GM21526 (cell line): ENCODE results near the gene AGAP1.
"Not testable (repeated sequence)": the region's sequence is repeated elsewhere in the genome, so short reads cannot be mapped to it uniquely, and the experiment has no call there.

Experiments used
- ATAC-seq: cut with Tn5 transposase; IDR thresholded peaks from one replicate; pipeline ENCODE4 v1.9.1; 2021; ENCODE audit warnings: moderate library complexity; ENCODE audit not compliant: unreplicated experiment, low FRiP score

The AGAP1 gene

DNA sequence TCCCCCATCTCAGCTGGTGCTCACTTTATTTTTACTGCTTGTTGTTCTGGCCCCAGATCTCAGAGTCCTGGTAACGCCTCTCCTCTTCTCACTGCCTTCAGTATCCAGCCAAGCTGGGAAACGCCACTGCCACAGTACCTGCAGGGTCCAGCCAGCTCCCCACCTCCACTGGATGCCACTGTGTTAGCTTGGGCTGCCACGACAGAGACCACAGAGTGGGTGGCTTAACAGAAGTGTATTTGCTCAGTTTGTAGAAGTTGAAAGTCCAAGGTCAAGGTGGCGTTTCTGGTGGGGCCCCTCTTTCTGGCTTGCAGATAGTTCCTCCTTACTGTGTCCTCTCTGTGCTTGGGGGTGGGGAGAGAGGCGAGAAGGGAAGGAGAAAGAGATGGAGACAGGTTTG is 107.1 kb downstream of the AGAP1 start:
- ATAC-seq = no peak

DNA sequence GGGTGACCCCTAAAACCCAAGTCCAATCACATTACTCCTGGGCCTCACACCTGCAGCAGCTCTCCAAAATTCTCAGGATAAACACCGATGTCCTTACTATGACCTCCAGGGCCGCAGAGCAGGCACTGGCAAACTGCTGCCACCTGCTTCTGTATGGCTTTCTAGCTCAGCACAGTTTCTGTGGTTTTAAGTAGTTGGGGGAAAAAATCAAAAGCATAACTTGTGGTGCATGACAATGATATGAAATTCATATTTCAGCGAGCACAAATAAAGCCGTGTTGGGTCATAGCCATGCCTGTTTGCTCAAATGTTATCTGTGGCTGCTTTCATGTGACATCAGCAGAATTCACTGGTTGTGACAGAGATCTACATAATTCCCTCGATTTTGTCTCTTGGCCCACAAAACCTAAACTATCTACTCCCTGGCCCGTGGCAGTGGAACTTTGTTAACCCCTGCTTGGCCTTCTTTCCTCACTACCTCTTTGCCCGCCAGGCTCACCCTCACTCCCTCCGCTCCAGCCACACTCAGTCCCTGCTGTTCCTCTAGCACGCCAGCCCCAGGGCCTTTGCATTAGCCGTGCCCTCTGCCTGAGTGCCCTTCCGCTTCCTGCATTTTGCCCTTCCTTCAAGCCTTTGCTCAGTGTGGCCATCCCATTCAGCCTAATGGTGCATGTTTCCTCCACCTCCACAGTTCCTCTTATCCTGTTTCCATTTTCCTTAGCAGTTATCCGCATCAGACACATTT is 108.3 kb downstream of the AGAP1 start:
- no peak for ATAC-seq

DNA sequence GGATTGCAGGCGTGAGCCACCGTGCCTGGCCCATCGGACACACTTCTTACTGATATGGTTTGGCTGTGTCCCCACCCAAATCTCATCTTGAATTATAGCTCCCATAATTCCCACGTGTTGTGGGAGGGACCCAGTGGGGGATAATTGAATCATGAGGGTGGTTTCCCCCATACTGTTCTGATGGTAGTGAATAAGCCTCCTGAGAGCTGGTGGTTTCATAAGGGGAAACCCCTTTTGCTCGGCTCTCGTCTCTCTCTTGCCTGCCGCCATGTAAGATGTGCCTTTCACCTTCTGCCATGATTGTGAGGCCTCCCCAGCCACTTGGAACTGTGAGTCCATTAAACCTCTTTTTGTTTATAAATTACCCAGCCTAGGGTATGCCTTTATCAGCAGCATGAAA is 109.1 kb downstream of the AGAP1 start:
- ATAC-seq = not testable (repeated sequence)

DNA sequence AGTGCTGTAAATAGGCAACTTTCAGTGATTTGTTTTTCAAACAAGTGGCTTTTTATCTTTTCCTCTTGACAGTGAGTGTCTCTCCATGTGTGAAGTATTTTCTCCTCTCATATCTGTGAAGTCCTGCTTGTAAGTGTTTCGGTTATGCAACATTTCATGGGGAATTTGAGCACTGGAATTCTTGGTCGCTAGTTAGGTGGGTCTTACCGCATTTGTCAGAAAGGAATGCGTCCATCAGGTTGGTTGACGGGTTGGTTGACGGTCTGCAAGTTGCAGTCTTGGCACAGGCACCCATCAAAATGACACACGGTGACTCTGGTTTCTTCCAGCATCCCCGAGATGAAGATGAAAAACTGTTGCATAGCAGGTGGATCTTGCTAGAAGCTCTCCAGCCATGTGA is 109.8 kb downstream of the AGAP1 start:
- ATAC-seq = no peak

DNA sequence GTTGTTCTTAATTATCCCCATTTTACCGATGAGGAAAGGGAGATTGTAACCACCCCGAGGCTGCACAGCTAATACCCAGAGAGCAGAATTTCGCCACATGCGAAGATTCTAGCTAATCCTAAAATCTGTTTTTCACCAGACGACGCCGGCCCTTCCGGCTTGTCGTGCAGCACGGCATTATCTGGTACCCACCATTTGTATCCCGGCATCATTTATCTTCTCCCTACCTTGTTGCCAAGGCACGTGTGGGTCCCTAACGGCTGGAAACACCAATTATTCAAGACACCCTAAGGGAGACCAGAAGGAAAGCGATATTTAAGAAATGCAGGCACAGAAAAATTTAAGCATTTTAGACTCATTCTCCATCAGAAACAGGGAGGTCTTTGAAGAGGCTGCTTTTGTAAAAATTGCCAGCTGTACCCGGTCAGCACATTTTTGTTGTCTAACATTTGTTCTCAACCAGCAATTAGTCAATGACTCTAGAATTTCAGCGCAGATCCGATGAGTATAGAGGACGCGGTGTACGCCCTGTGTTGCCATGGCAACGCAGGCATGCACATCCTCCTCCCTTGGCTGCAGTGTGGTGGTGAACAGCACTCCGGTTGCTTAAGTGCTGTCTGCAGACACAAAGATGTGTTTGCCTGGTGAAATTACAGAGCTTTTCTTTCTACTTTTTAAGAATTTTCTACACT is 111.6 kb downstream of the AGAP1 start:
- ATAC-seq = no peak

DNA sequence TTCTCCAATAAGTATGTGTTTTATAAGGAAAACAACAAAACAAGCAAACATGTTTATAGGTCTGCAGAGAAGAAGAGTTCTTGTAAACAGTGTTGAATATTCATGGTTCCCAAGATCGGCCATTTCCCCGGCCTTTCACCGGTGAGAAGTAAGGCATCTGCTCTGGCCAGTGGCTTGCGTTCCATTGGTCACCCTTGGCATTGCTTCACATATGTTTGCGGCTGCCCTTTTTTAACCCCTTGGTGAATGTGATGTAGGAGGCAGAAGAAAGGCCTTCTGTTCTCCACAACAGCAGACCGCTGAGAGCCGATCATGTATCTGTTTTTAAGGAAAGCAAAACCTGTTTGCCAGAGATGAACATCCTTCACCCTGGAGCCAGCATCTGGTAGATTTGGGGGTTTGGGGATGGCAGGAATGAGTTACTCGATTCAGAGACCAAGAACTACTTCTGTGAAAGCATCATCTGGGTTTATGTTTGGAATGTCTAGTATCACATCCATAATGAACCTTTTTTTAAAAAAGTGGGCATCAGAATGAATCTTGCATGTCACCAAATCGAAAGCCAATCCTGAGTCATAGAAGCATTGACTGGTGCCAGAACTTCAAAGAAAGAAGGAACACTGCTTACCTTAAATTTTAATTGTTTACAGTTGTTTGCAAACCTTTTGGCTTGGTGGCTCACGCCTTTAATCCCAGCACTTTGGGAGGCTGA is 112.3 kb downstream of the AGAP1 start:
- ATAC-seq = no peak

DNA sequence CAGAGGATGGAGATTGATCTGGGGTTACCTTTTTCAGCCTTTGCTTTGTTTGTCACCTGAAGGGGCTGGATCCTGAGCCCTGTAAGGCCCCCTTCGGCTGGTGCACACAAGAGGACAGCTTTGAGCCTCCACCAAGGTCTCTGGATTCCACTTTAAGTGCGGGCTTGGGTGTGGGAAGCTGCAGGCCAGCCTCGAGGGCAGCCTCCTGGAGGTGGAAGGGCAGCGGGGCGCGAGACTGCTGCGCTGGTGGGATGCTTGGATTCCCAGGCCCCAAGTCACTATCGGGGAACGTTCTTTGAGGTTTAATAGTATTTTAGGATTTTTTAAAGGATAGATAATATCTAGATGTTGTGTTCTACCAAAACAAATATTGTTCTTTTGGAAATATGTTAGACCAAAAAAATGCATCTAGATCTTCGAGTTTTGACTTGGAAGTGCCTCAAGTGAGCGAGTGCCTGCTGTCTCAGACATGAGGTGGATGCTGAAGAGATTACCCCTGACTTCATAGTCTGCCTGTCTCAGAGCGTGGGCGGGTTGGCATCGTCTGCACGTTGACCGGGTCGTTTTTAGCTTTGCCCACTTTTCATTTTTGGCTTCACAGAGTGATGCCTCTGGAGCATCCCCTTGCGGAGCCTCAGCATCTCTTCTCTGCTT is 113.8 kb downstream of the AGAP1 start:
- no peak for ATAC-seq

DNA sequence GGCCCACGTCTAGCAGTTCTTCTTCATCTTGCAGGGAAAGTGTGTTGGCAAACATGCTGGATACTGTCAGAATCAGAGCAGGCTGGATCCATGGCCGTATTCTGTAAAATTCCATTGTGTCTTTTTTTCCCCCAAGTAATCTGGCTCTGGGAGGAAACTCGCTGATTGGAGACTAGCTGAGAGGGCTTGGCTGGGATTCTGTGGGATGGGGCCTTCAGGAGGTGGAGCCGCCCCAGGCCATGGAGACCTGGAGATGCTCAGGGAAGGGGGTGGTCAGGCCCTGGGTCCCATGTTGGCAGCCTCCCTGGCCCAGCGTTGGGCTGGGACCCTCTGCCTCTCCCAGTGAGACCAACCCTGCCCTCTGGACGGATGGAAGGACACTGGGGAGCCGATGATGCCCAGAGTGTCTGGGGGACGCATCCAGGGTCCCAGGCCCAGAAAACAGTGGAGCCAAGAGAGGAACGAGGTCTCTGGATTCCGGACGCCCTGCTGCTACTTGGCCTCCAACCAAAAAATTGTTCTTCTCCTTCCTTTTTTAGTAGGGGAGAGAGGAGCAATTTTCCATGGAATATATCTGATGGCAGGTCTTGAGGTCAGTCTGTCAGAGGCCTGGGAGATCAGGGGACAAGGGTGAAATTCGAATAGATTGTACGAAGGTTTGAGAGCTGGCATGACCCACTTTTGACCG is 114.5 kb downstream of the AGAP1 start:
- no peak for ATAC-seq

DNA sequence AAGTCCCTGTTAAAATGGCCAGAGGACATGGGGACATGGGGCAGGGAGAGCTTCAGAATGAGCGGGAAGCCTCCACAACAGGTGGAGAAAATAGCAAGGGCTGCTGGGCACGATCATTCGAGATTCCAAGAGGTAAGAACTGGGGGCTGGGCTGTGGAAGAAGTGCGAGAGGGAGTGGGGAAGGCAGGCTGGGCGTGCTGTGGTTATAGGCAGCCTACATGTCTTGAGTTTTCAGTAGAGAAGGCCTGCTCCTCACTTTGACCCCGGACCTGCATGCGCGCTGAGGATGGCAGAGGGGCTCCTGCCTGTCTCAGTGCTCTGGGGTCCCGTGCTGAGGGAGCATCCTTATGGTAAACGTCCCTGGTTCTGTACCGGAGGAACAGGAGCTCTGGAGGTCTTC is 115.5 kb downstream of the AGAP1 start:
- ATAC-seq = no peak

DNA sequence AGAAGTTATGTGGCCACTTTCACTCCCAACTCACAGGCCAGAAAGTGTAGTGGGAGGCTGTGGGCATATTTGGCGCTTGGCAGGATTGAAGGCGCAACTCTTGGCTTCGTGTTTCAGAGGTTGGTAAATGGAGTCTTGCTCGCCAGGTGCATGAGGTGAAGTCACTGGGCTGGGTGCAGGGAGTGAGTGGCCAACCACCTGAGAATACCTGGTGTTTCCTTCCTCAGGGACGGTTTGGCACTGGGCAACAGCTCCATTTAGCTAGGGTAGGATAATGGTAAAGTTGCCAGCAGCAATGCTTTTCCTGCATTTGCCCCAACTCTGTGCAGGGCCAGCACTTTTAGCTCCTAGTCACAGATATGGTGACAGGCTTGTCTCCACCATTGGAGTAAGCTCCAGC is 115.9 kb downstream of the AGAP1 start:
- ATAC-seq = no peak

DNA sequence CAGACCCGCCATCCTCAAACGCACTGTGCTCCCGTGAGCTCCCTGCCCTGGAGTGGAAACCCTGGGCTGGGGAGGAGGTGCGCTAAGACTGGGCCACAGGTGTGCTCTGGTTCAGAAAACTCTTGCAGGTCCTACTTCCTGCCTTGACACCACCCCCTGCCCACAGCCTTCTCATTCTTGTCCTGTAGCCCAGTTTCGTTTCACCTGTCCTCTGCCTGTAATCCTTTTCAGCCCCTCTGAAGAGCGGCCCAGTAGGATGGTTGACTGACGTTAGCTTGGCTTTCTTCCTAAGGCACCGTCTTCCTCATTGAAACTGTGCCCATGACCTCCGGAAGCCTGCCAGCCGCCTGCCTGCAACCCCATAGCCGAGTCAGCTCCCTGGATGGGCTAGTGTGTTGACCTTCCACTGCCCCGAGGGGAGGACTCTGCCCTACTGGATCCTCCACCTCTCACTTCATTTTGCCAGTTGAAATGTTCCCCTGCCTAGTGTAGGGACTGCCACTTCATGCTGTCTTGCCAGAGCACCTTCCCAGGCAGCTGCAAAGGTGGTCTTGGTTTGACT is 116.9 kb downstream of the AGAP1 start:
- no peak for ATAC-seq

DNA sequence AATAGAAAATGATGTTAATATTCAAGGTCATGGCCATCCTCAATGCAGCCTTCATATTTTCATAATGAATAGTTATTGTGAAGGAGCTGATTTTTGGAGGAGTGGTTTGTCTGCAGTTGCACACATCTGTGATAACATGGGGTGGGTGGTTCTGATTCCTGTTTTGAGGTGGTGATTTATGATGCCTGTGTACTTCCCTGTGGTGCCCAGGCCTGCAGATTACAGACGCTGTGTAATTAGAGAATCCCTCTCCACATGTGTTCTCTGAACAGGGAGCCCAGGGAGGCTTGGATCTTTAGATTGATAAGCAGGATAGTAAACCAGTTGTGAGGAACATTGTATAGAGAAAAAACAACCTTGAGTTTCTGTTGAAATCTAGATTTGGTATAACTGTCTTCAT is 117.5 kb downstream of the AGAP1 start:
- ATAC-seq = no peak

DNA sequence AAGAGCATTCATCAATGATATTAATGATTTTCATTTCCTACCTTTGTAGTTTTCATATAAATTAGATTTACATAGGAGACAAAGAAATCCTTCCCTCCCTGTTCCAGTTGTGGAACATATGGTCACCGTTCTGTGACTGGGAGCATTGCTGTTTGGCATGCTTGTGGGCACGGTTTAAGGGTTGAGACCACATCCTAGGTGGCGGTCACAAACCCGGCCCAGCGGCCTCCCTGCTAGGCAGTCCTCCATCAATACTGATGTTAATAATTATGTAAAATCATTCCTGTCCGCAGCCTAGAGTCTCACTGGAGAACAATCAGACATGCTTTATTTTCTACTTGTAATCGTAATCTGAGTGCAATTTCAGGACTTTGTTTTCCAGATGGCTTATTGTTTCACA is 117.9 kb downstream of the AGAP1 start:
- no peak for ATAC-seq

DNA sequence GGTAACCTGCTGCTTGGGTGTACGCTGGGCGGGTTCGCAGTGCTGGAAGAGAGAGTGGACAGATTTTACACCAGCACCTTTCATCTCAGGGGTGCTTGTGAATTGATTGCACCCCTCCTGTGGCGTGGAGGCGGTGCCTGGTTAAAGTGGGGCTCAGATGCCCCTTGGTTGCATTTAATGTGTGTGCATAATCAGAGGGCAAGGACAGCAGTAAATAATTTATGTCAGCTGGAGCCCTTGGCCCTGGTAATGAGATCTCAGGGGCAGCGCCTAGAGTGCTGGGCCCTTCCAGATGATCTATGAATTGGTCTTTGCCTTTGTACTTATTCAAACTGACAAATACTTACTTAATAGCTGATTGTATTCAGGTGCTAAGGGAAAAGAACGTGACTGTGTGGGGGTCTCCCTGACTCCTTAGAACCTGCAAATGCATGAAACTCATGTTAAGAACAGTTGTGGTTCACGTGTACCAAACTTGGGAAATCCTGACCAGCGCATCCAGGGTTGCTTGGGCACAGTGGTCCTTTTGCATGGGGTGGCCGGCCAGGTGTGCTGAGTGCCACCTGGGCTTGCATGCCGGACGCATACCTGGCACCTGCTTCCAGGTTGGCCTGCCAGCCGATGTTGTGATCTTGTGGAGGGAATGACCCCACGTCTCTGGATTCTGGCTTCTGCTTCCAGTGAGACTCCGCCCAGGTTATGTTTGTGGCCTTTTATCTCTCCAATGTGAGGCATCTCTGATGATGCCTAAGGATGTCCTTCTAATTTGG is 118.5 kb downstream of the AGAP1 start:
- ATAC-seq = no peak

DNA sequence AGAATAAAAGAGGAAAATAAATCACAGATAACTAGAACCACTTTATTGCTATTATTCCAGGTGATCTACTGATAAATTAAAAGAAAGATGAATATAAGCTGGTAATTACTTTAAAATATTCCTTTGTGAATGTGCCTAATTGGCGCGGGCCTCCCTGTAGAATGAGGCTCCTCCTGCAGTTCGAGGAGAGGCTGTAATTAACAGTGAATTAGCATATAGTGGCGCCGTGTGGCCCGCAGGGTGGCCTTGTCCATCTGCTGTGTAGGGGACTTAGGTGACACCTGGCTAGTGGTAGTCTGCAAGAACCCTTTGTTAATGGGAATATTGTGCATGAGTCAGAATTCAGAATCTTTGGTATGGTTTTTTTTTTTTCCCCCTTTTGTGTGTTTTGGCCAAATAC is 119.8 kb downstream of the AGAP1 start:
- no peak for ATAC-seq

DNA sequence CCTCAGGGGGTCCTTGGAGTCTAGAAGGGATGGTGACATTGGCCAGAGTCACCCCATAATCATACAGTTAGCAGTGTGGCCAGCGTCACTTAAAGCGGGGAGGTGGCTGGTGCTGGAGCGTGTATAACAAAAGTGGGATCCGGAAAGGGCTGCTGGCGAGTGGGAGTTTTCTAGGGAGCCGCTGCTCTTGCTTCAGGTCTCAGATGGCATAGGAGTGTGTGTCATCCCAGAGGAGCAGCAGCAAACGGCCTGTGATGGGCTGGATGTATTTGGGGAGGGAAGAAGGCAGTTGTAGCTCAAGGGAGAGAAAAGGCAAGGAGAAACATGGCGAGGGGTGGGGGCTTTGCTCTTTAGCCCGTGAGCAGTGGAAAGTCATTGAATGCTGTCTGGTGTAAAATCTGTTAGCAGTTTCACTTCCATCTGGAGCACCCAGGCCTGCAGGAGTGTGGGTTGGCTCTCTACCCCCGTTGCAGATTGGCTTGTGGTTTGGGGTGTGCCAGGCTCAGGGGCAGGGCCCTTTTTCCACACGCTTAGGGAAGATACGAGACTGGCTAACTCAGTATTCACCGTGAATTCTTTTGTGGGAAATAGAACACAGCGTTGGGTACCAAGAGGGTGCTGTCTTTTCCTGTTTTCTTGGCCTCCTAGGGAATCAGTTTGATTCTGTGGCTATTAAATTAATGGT is 120.5 kb downstream of the AGAP1 start:
- no peak for ATAC-seq

DNA sequence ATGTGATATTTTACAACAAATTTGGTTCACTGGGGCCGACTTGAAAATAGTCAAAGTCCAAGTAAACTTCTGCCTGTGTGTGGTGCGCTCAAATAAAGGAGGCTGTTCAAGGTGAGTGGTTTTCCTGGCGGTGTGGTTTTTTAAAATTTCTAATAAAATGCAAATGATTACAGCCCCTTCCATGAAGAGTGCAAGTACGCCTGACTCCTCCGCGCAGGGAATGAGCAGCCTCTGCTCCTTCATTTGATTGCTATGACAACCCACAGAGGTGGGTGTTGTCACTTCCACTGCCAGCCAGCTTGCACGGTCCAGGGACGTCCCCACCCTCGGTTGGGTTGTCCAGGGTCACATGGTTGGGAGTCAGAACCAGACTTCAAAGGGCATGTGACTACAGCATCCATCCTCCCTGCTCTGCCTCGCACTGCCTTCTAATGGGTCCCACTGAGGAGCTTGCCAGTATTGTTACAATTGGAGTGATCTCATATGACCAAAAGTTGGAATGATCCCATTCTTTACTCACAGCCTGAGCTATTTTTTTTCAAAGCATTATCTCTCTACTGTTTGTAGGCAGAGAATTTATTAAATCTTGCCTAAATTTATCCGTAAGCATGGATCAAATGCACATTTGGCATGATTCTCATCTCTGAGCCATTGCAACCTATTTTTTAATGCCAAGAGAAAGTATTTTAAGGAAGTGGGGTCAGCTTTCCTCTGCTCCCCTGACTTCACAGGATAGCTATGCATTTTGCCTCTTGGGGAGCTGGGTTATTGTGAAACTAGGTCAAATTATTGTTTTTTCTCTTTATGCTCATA is 121.3 kb downstream of the AGAP1 start:
- ATAC-seq = no peak

DNA sequence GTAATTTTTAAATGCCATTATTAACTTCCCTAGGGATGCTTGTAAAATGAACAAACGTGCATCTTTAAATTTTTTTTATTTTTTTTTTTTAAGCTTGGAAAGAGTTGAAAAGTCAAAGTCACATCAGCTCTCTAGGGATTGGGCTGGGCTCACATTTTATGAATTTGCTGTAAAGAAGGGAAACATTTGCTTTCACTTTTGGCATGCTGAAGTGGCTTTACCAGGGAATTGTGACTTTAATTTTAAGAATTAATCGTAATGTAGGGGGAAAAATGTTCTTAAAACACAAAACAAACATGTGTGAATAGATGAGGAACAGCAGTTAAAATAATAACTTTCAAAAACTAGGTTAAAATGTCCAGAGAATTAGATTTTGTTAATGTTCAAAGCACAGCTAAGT is 123.0 kb downstream of the AGAP1 start:
- no peak for ATAC-seq
